PC-9 (cell line): Measurements from ENCODE around the gene CAPZA1. TPM values are rescaled to one million over a fixed set of nuclear protein-coding genes. Genes with fewer than 3 reads are reported as not detected.

Source experiments
- BruUV-seq: library from RNA; stranded (reverse); fragments of 400-500 nt; replicated peaks from 2 replicates; lab custom pipeline; 2021; lab: Mats Ljungman, UMichigan
- CTCF ChIA-PET: fragments of 300-600 bp; sonication (Branson Sonifier 250); formaldehyde crosslinking; loops from one replicate; lab custom pipeline; 2022; ENCODE audit warnings: antibody characterized with exemption; lab: Charles Lee
- POLR2A ChIA-PET: fragments of 300-600 bp; sonication (Branson Sonifier 250); formaldehyde crosslinking; loops from one replicate; lab custom pipeline; 2022; ENCODE audit warnings: antibody characterized with exemption; ENCODE audit not compliant: unreplicated experiment; lab: Charles Lee
- DNase-seq, 2 experiments: peaks; one replicate each; pipeline versions ENCODE4 v3.0.0 to v3.0.0-alpha.2; 2015 to 2022; ENCODE audit warnings: mixed read lengths in 1 of 2
- H2AFZ ChIP-seq: fragments of 200-600 bp; sonication (generic); 2 replicates; pipeline ENCODE4 v1.8.1; 2017; ENCODE audit warnings: antibody characterized with exemption
- H3F3A ChIP-seq: fragments of 200-600 bp; sonication (generic); 2 replicates; pipeline ENCODE4 v1.8.1; 2017; ENCODE audit warnings: antibody characterized with exemption, mild to moderate bottlenecking, low read depth; ENCODE audit not compliant: insufficient read depth
- H3K27ac ChIP-seq: fragments of 200-600 bp; sonication (generic); 2 replicates; pipeline ENCODE4 v1.6.1; 2016; ENCODE audit warnings: mixed run types
- H3K27me3 ChIP-seq: fragments of 200-600 bp; sonication (generic); 2 replicates; pipeline ENCODE4 v1.6.1; 2016; ENCODE audit warnings: low read depth, mixed run types; ENCODE audit not compliant: insufficient read depth
- H3K36me3 ChIP-seq: fragments of 200-600 bp; sonication (generic); 2 replicates; pipeline ENCODE4 v1.6.1; 2016; ENCODE audit warnings: low read depth, mixed run types
- H3K4me1 ChIP-seq: fragments of 200-600 bp; sonication (generic); replicated peaks from 2 replicates; pipeline ENCODE4 v1.6.1; 2016; ENCODE audit warnings: mixed run types; ENCODE audit not compliant: insufficient read depth
- H3K4me2 ChIP-seq: fragments of 200-600 bp; sonication (generic); 2 replicates; pipeline ENCODE4 v1.6.1; 2017; ENCODE audit warnings: mixed run types
- H3K4me3 ChIP-seq: fragments of 200-600 bp; sonication (generic); 2 replicates; pipeline ENCODE4 v1.6.1; 2016; ENCODE audit warnings: mixed run types
- H3K79me2 ChIP-seq: fragments of 200-600 bp; sonication (generic); 2 replicates; pipeline ENCODE4 v1.6.1; 2017; ENCODE audit warnings: low read depth, mixed run types
- H3K9me2 ChIP-seq: fragments of 200-600 bp; sonication (generic); 2 replicates; pipeline ENCODE4 v1.8.1; 2017; ENCODE audit warnings: mild to moderate bottlenecking; ENCODE audit not compliant: insufficient read depth
- H3K9me3 ChIP-seq: fragments of 200-600 bp; sonication (generic); 2 replicates; pipeline ENCODE4 v1.8.1; 2016; ENCODE audit warnings: low read depth; ENCODE audit not compliant: insufficient read depth
- H4K20me1 ChIP-seq: fragments of 200-600 bp; sonication (generic); 2 replicates; pipeline ENCODE4 v1.8.1; 2017; ENCODE audit not compliant: insufficient read depth
- EZH2 ChIP-seq: fragments of 200-600 bp; sonication (generic); IDR thresholded peaks from 2 replicates; pipeline ENCODE4 v1.8.0; 2017; ENCODE audit warnings: antibody characterized with exemption, low read depth
- intact Hi-C: fragments of 100-400 bp; cut with micrococcal nuclease; formaldehyde crosslinking; loops from one replicate; pipeline ENCODE4 v1.10.0; 2022; ENCODE audit not compliant: unreplicated experiment
- total RNA-seq: library from RNA; stranded (reverse); gene quantifications from 2 replicates; pipeline ENCODE4 v1.2.3, GENCODE V29; 2021
- TF ChIP-seq, protein P1 (sequence below): fragments of 200-600 bp; sonication (generic); conservative IDR thresholded peaks from 2 replicates; pipeline ENCODE4 v1.6.1; 2017; ENCODE audit warnings: mixed run types, antibody characterized with exemption, mild to moderate bottlenecking, moderate library complexity

The CAPZA1 gene
- total RNA-seq, 1 experiment from 2014 or later = 145 TPM

DNA sequence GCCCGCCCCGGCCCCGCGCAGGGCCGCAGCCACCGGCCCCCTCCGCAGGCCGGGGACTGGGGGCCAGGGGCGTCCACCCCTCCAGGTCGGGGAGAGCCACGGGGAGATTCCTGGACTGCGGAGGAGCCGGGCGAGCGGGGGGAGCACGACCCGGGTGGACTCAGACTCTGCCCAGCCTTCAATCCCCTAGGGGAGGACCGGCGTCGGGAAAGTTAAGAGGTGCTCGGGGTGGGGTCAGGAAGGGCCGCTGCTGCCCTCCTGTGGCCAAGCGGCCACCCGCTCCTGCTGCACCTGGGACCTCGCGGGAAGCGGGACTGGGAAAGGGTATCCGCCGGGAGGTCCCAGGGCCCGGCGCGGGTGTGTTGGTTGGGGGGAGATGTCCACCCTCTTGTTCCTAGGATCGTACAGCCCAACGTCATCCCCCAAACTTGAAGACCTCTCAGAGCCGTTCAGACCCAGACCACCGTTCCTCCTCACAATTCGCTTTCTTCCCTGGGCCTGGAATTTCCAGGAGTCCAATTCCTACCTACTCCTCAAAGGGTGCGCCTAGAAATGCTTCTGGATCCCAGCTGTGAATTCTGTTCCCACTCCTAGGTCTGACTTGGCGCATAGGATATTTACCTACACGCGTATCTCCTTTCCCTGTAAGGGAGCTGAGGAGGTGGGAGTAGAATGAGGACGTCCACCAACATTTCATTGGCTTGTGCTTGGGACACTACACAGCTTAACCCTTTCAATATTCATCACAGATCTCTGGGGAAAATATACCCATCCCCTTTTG lies 87.8 kb downstream of the CAPZA1 start:
- H3K4me2 ChIP-seq = peak overlapping the region; percentile 74
- peaks cover 24% of the 10 kb centered on the region for H3F3A ChIP-seq
- no peaks in the 10 kb centered on the region for H3K9me3 ChIP-seq
- TF ChIP-seq, protein P1, sequence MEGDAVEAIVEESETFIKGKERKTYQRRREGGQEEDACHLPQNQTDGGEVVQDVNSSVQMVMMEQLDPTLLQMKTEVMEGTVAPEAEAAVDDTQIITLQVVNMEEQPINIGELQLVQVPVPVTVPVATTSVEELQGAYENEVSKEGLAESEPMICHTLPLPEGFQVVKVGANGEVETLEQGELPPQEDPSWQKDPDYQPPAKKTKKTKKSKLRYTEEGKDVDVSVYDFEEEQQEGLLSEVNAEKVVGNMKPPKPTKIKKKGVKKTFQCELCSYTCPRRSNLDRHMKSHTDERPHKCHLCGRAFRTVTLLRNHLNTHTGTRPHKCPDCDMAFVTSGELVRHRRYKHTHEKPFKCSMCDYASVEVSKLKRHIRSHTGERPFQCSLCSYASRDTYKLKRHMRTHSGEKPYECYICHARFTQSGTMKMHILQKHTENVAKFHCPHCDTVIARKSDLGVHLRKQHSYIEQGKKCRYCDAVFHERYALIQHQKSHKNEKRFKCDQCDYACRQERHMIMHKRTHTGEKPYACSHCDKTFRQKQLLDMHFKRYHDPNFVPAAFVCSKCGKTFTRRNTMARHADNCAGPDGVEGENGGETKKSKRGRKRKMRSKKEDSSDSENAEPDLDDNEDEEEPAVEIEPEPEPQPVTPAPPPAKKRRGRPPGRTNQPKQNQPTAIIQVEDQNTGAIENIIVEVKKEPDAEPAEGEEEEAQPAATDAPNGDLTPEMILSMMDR = peak; percentile 93
- no peak for TF ChIP-seq EZH2
- no peaks in the 10 kb centered on the region for H4K20me1 ChIP-seq
- H3K4me3 ChIP-seq = peak overlapping the region; percentile 87
- peak overlapping the region; percentile 70 for H2AFZ ChIP-seq
- no TSS peak for BruUV-seq
- H3K9me2 ChIP-seq = no peaks in the 10 kb centered on the region
- peak; percentile 84 to 90 for DNase-seq
- peaks cover 34% of the 10 kb centered on the region for H3K79me2 ChIP-seq
- no peak overlapping the region for H3K27ac ChIP-seq
- intact Hi-C loops = loop anchor here (1.0 to 10.0 kb wide), 4 partner anchors 88 to 317 kb away; partner anchors contain the start of genes CAPZA1 and ST7L
- ChIA-PET POLR2A (no interaction called here), CTCF (interaction anchor here (0.5 to 1.0 kb wide), 4 partner anchors 33 to 156 kb away, joined by 3 to 5 read pairs (median 4); partner anchors contain the start of gene MOV10)
- H3K4me1 ChIP-seq = peaks cover 38% of the 10 kb centered on the region
- no peaks in the 10 kb centered on the region for H3K27me3 ChIP-seq
- peaks cover 7% of the 10 kb centered on the region for H3K36me3 ChIP-seq

DNA sequence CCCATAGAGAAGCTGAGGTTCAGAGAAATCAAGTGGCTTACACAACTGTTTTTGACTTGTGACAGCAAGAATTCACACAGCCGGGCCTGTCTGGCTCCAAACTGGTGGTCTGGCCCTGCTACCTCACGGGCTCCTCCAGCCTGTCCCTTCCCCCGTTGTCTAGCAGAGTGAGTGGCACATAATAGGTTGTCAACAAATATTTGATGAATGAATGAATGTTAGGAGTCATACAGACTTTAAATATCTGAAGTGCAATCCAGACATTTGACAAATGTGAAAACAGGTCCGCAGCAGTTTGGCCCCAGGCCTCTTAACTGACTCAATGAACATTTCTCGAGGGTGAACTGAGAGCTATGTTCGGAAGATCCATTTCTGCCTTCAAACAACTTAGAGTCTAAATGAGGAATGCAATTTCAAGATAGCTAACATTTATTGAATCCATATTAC lies 88.4 kb downstream of the CAPZA1 start:
- Histone ChIP-seq H3K4me3 (peak overlapping the region; percentile 87; the same call in 1 of the 2 replicates), H3K9me3 (no peaks in the 10 kb centered on the region), H3F3A (peaks cover 23% of the 10 kb centered on the region), H3K27ac (no peak overlapping the region), H4K20me1 (no peaks in the 10 kb centered on the region), H3K4me2 (peak overlapping the region; percentile 74), H2AFZ (peak overlapping the region; percentile 70; the same call in 1 of the 2 replicates), H3K9me2 (no peaks in the 10 kb centered on the region), H3K4me1 (peaks cover 32% of the 10 kb centered on the region), H3K79me2 (peaks cover 28% of the 10 kb centered on the region), H3K27me3 (no peaks in the 10 kb centered on the region), H3K36me3 (peaks cover 3% of the 10 kb centered on the region)
- no peak for DNase-seq
- POLR2A ChIA-PET = no interaction called here
- TF ChIP-seq, protein P1 = no peak
- no peak for TF ChIP-seq EZH2
- intact Hi-C loops = loop anchor here (10.0 kb wide), 1 partner anchor 243 kb away; no protein-coding TSS in a partner anchor
- BruUV-seq = no TSS peak
- CTCF ChIA-PET = interaction anchor here (0.6 to 1.0 kb wide), 3 partner anchors 33 to 155 kb away, joined by 3 to 5 read pairs (median 3); partner anchors contain the start of gene MOV10

DNA sequence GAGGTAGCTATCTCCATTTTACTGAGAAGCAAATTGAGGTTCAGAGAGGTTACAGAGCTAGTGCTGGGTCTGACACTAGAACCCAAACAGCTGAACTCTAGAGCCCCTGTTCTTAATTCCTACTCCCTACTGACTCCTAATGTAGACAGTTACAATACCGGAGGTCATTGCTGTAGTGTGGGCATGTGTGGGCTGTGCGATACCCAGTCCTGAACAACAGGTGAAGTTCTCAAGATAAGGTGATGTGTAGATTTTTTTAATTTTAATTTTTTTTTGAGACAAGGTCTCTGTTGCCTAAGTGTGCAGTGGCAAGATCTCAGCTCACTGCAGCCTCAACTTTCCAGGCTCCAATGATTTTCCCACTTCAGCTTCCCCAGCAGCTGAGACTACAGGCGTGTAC lies 88.9 kb downstream of the CAPZA1 start:
- no peak overlapping the region for H3K4me2 ChIP-seq
- no TSS peak for BruUV-seq
- POLR2A ChIA-PET = no interaction called here

More for the DNA sequence above, 88.9 kb downstream of the CAPZA1 start:
- no peaks in the 10 kb centered on the region for H3K27me3 ChIP-seq
- H3K36me3 ChIP-seq = no peaks in the 10 kb centered on the region
- CTCF ChIA-PET = interaction anchor here (0.6 to 1.0 kb wide), 3 partner anchors 34 to 155 kb away, joined by 3 to 5 read pairs (median 3); partner anchors contain the start of gene MOV10
- no peak for TF ChIP-seq EZH2
- TF ChIP-seq, protein P1 = no peak
- H3K4me3 ChIP-seq = no peak overlapping the region
- no peaks in the 10 kb centered on the region for H4K20me1 ChIP-seq
- no peak for DNase-seq
- peaks cover 29% of the 10 kb centered on the region for H3K4me1 ChIP-seq
- peaks cover 23% of the 10 kb centered on the region for H3F3A ChIP-seq
- peaks cover 23% of the 10 kb centered on the region for H3K79me2 ChIP-seq
- H3K9me3 ChIP-seq = no peaks in the 10 kb centered on the region
- H3K27ac ChIP-seq = no peak overlapping the region
- no peaks in the 10 kb centered on the region for H3K9me2 ChIP-seq
- intact Hi-C loops = loop anchor here (10.0 kb wide), 1 partner anchor 244 kb away; no protein-coding TSS in a partner anchor
- no peak overlapping the region for H2AFZ ChIP-seq
